H1 (cell line): ENCODE data around the gene TAF12. TPM values are rescaled to one million over a fixed set of nuclear protein-coding genes. Genes with fewer than 3 reads are reported as not detected.

Experiments
- ASH2L ChIP-seq: fragments of 200-600, 300-600 bp; sonication (generic); IDR thresholded peaks from one replicate; pipeline ENCODE4 v1.7.1; 2017; ENCODE audit warnings: low read length
- BCL11A ChIP-seq, 2 experiments: IDR thresholded peaks; one replicate each; pipeline ENCODE4 v1.6.1; 2011; ENCODE audit warnings: low read depth in 2 of 2, low read length in 2 of 2, mild to moderate bottlenecking in 2 of 2
- BRCA1 ChIP-seq: IDR thresholded peaks from 2 replicates; pipeline ENCODE4 v1.6.1; 2012; ENCODE audit warnings: low read depth, low read length, improper control_type of control experiment
- CEBPB ChIP-seq: IDR thresholded peaks from 2 replicates; pipeline ENCODE4 v1.6.1; 2012; ENCODE audit warnings: low read depth, low read length
- EGR1 ChIP-seq: IDR thresholded peaks from 2 replicates; pipeline ENCODE4 v1.6.1; 2011; ENCODE audit warnings: low read depth, low read length, borderline replicate concordance
- EP300 ChIP-seq, 2 experiments: IDR thresholded peaks; 1 replicate in 1 of 2; 2 replicates in 1 of 2; pipeline ENCODE4 v1.6.1; 2011 to 2012; ENCODE audit warnings: low read depth in 2 of 2, low read length in 2 of 2, mild to moderate bottlenecking in 2 of 2, borderline replicate concordance in 1 of 2, inconsistent platforms in 1 of 2, moderate library complexity in 1 of 2
- FOSL1 ChIP-seq: IDR thresholded peaks from 2 replicates; pipeline ENCODE4 v1.6.1; 2011; ENCODE audit warnings: mild to moderate bottlenecking, low read depth, low read length, moderate library complexity; ENCODE audit not compliant: insufficient read depth
- GABPA ChIP-seq: IDR thresholded peaks from 2 replicates; pipeline ENCODE4 v1.6.1; 2011; ENCODE audit warnings: mild to moderate bottlenecking, low read length, moderate library complexity, borderline replicate concordance; ENCODE audit not compliant: insufficient read depth
- HDAC6 ChIP-seq: IDR thresholded peaks from one replicate; pipeline ENCODE4 v1.7.1; 2012; ENCODE audit warnings: low read depth, mild to moderate bottlenecking, inconsistent platforms, low read length, moderate library complexity
- NANOG ChIP-seq: IDR thresholded peaks from 2 replicates; pipeline ENCODE4 v1.6.1; 2011; ENCODE audit warnings: low read length, low read depth, mild to moderate bottlenecking, inconsistent platforms; ENCODE audit not compliant: insufficient read depth, poor library complexity, severe bottlenecking
- PHF8 ChIP-seq: fragments of 200-600 bp; sonication (generic); conservative IDR thresholded peaks from 2 replicates; pipeline ENCODE4 v1.7.1; 2012; ENCODE audit warnings: low read depth, mild to moderate bottlenecking, inconsistent platforms, low read length, moderate library complexity
- POLR2A ChIP-seq, 2 experiments: IDR thresholded peaks; 1 replicate in 1 of 2; 2 replicates in 1 of 2; pipeline ENCODE4 v1.6.1; 2011; ENCODE audit warnings: low read depth in 2 of 2, low read length in 2 of 2, mild to moderate bottlenecking in 2 of 2; ENCODE audit errors: control extremely low read depth in 1 of 2
- POLR2AphosphoS5 ChIP-seq: IDR thresholded peaks from 2 replicates; pipeline ENCODE4 v1.6.1; 2011; ENCODE audit warnings: low read depth, low read length
- RFX5 ChIP-seq: IDR thresholded peaks from 2 replicates; pipeline ENCODE4 v1.6.1; 2011; ENCODE audit warnings: low read depth, low read length, improper control_type of control experiment, borderline replicate concordance
- RXRA ChIP-seq: IDR thresholded peaks from 2 replicates; pipeline ENCODE4 v1.6.1; 2011; ENCODE audit warnings: low read depth, mild to moderate bottlenecking, low read length, moderate library complexity; ENCODE audit not compliant: insufficient read depth
- SP2 ChIP-seq: IDR thresholded peaks from 2 replicates; pipeline ENCODE4 v1.6.1; 2012; ENCODE audit warnings: mild to moderate bottlenecking, low read length, inconsistent platforms
- SRF ChIP-seq: IDR thresholded peaks from 2 replicates; pipeline ENCODE4 v1.6.1; 2011; ENCODE audit warnings: mild to moderate bottlenecking, low read depth, low read length, moderate library complexity
- SUZ12 ChIP-seq: fragments of 200-600 bp; sonication (generic); IDR thresholded peaks from 2 replicates; pipeline ENCODE4 v1.6.1; 2012; ENCODE audit warnings: mild to moderate bottlenecking, inconsistent platforms, low read length, moderate library complexity, mixed read lengths
- TAF1 ChIP-seq: IDR thresholded peaks from 2 replicates; pipeline ENCODE4 v1.6.1; 2011; ENCODE audit warnings: mild to moderate bottlenecking, low read depth, low read length
- YY1 ChIP-seq: IDR thresholded peaks from 2 replicates; pipeline ENCODE4 v1.6.1; 2011; ENCODE audit warnings: low read depth, mild to moderate bottlenecking, low read length
- polyA plus RNA-seq, 7 experiments: library from polyadenylated mRNA; depleted of rRNA in 3 of 7; stranded (reverse) in 5 of 7; unstranded in 2 of 7; fragments of >200 nt in 5 of 7; fragments of 200-250 nt in 2 of 7; gene quantifications; 1 replicate in 5 of 7; 2 replicates in 1 of 7; 4 replicates in 1 of 7; pipeline versions ENCODE4 v1.2.1 to v1.2.3, GENCODE V29; 2011 to 2013; ENCODE audit warnings: missing spikeins in 2 of 7, mixed read lengths in 2 of 7
- total RNA-seq: library from RNA; stranded (reverse); fragmentation: NEBNext Ultra II Directional; extraction: Animal tissue kit (Norgen Biotek cat#: 25700); gene quantifications from 2 replicates; pipeline ENCODE4 v1.2.1, GENCODE V29; 2021
- TF ChIP-seq, protein P1 (sequence below): IDR thresholded peaks from 2 replicates; pipeline ENCODE4 v1.6.1; 2011; ENCODE audit warnings: low read depth, mild to moderate bottlenecking, low read length; ENCODE audit not compliant: insufficient read depth
- TF ChIP-seq, protein P2 (sequence below): IDR thresholded peaks from 2 replicates; pipeline ENCODE4 v1.6.1; 2012; ENCODE audit warnings: inconsistent platforms
- TF ChIP-seq, protein P3 (sequence below): IDR thresholded peaks from 2 replicates; pipeline ENCODE4 v1.6.1; 2011; ENCODE audit warnings: low read length, improper control_type of control experiment

Gene TAF12
- total and polyA plus RNA-seq, 2 of the 8 experiments (the other 6 are each of a cell fraction or from before 2014, with no cell fraction given): 25.1 to 27.2 TPM

DNA sequence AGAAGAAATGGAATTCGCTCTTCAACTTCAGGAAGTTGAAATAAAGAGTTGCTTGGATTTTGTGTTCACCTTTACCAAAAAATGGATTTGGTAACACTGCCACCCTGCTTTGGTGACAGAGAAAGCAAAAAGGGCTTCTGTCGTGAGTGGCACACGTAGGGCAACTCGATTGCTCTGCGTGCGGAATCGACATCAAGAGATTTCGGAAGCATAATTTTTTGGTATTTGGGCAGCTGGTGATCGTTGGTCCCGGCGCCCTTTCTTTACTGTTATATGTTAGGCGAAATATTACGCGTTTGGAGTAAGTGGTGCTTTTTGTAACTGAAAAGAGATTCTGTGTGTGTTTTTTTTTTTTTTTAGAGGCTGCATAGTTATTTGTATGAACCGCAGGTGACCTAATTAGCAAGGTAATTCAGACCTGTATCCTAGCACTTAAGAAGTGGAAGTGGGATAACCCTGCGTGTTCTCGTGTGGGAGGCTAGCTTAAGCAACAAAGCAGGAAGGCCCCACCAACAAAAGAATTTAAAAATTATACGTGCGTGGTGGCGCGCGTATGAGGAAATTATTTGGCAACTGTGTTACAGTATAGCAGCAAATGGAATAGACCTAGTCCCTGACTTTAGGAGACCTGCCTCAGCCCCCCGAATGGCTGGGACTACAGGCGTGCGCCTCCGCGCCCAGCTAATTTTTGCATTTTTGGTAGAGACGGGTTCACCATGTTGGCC lies 5.8 kb upstream of the TAF12 start, which contains the start of gene RNU11 (continued):
- TF ChIP-seq RFX5 (no peak), EP300 (IDR thresholded peaks at IDR 0.05; ENCODE audit: borderline replicate concordance in 1 of 2, low read depth in 2 of 2, low read length in 2 of 2) (peak in 1 of 2 experiments; percentile 73; a peak in 2 of 3 replicates), TAF1 (peak; percentile 61), CEBPB (no peak), EGR1 (peak; percentile 97), NANOG (peak; percentile 58), ASH2L (no peak), HDAC6 (peak; percentile 81), RXRA (no peak), YY1 (peak; percentile 21; the same call in 1 of the 2 replicates), SUZ12 (peak; percentile 42; the same call in 1 of the 2 replicates), SRF (peak; percentile 10; the same call in 1 of the 2 replicates), POLR2A (IDR thresholded peaks at IDR 0.05; ENCODE audit: control extremely low read depth in 1 of 2, low read depth in 2 of 2, low read length in 2 of 2) (peak; percentile 100), FOSL1 (no peak), GABPA (no peak), BCL11A (IDR thresholded peaks at IDR 0.05; ENCODE audit: low read depth in 2 of 2, low read length in 2 of 2) (peak; percentile 46 to 76), PHF8 (peak; percentile 24; the same call in 1 of the 2 replicates), BRCA1 (no peak), SP2 (no peak), POLR2AphosphoS5 (peak; percentile 100)
- TF ChIP-seq, protein P1, sequence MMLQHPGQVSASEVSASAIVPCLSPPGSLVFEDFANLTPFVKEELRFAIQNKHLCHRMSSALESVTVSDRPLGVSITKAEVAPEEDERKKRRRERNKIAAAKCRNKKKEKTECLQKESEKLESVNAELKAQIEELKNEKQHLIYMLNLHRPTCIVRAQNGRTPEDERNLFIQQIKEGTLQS: no peak
- TF ChIP-seq, protein P2, sequence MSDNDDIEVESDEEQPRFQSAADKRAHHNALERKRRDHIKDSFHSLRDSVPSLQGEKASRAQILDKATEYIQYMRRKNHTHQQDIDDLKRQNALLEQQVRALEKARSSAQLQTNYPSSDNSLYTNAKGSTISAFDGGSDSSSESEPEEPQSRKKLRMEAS: no peak; the same call in 1 of the 2 replicates
- TF ChIP-seq, protein P3, sequence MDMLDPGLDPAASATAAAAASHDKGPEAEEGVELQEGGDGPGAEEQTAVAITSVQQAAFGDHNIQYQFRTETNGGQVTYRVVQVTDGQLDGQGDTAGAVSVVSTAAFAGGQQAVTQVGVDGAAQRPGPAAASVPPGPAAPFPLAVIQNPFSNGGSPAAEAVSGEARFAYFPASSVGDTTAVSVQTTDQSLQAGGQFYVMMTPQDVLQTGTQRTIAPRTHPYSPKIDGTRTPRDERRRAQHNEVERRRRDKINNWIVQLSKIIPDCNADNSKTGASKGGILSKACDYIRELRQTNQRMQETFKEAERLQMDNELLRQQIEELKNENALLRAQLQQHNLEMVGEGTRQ: no peak
